Fibroblast of skin of left biceps (primary cell): Measurements from ENCODE around the gene TEK.
A peak's percentile ranks its signal among the peaks of the same experiment; 100 is the strongest.

Source experiments
- DNase-seq, 2 experiments: peaks; one replicate each; pipeline ENCODE4 v3.0.0-alpha.2; 2013; ENCODE audit warnings: low read depth in 2 of 2

Gene TEK

DNA sequence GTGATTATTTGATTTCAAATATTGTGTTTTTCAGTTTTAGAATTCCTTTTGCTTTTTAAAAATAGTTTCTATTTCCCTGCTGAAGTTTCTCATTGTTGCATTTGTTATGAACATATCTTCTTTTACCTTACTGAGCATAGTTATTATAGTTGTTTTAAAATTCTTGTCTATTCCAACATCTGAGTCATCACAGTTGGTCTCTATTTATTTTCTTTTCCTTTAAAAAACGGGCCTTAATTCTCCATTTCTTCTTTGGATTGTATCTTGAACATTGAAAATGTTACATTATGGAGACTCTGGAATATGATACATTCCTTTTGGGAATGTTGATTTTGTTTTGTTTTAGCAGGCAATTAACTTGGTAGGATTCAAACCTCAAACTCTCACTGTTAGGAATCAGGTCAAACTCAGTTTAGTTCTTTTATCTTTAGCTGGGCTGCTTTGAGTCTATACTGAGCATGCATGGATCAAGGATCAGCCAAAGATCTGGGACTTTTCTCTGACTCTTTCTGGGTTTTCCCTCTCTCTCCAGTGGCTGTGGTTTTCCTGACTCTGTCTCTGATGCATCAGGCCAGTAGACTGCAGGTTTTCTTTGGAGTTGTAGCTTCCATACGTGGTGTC, 70.3 kb downstream of the TEK start:
- no peak for DNase-seq

DNA sequence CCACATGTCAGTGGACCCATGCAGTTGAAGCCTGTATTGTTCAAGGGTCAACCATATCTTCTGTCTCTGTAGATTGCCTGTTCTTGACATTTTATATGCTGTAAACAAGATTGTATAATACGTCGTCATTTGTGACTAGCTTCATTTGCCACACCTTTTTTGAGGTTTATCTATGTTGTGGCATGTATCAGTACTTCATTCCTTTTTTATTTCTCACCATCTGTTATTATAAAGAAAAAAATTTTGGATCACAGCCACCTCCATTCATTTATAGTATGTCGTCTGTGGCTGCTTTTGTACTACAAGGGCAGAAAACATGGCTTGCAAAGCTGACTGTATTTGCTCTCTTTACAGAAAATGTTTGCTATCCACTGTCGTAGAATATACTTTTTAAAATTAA, 72.4 kb downstream of the TEK start:
- DNase-seq: peak; percentile 27 to 33

DNA sequence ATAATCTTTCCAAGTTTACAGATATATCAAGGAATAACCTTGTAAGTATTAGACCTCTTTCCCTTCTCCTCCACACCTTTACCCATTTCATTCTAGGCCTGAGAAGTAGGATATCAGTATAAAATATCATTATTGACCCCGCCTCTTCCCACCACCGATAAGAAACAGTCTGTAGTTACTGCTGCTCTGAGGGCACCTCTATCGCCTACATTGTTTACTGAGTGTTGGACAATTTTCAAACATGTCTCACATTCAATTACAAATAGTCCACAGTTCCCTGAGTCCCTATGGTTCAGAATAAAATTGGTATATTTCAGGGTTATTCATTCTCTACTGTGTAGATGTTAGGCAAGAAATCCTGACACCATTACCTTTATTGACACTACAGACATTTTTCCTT, 73.4 kb downstream of the TEK start:
- no peak for DNase-seq

DNA sequence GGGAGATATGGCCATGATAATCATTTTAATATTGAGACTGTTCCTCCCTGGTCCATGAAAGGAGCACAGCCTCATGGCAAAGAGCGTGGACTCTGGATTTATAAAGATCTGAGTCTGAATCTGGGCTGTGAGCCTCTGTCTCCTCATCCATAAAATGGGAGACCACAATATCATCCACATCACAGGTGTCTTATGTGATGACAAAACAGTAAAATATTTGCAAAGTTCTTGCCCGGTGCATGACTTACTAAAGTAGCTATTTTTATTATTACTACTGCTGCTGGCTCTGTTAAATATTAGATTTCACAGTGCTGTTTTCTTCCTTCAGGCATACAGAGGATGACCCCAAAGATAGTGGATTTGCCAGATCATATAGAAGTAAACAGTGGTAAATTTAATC, 74.1 kb downstream of the TEK start:
- no peak for DNase-seq

DNA sequence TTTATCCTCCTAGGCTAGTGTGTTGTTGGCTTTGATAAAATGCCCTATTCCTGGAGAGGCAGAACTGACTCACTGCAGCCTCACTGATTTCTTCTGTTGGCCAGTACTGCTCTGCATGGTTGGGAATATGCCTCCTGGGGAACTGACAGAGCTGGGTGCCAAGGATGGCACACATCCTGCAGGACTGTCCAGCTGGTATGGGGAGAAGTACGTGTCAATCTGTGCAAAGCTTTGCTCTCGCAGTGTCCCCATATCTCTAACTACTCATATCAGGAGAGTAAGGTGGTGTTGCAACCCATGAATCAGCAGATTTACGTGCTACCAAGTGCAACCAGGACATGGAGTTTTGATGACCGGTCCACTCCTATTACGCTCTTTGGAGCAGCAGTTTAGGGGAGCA, 74.7 kb downstream of the TEK start:
- DNase-seq: no peak

DNA sequence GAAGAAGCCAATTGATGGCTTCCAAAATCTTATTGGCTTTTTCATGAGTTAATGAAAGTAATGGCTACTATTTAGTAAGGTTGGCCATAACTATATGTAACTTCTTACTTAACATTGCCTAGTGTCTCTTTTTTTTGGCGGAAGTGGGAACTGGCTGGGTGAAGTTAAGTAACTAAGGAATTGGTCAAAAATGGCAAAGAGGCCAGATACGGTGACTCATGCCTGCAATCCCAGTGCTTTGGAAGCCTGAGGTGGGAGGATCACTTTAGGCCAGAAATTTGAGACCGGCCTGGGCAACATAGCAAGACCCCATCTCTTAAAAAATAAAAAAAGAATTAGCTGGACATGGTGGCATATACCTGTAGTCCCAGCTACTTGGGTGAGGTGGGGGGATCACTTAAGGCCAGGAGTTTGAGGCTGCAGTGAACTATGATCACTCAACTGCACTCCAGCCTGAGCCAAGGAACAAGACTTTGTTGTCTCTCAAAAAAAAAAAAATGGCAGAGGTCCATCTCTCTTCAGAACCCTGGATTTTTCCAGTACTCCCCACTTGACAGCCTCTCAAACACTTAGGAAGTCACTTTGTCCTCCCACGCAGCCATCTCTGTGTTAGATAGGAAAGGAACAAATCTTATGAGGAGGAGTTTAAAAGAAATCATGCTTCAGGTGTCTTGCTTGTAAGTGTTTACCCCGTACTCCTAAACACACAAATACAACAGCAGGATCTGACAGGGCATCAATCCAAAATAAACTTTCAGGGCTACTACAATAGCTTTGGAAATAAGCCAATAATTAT, 75.7 kb downstream of the TEK start:
- DNase-seq: no peak

DNA sequence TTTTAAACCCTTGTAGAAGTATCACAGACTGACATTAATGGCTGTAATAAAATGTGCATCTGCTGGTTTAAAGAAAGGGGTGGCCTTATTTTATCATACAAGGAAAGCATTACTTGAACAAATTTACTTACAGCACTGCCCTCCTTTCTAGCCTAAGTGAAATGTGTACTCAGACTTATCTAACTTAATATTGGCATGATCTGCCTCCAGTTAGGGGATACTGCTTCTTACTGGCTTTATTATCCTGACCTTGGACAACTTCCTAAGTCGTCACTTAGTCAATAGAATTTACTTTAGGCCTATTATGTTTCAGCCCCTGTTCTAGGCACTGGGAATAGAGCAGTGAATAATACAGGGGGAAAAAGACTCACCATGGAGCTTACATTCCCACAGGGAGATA, 79.4 kb downstream of the TEK start:
- no peak for DNase-seq

DNA sequence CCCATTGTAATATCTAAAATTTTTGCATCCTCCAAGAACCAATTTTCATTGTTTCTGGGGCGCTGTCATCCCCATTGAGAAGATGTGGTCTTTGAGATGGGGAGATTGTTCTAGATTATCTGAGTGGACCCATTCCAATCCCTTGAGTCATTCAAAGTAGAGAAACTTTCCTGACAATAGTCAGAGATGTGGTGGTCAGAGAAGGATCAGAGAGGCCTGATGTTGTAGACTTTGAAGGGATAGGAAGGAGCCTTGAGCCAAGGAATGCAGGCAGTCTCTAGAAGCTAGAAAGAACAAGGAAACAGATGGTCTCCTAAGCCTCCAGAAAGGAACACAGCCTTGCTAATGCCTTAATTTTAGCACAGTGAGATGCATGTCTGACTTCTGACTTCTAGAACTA, 80.4 kb downstream of the TEK start:
- DNase-seq: no peak

DNA sequence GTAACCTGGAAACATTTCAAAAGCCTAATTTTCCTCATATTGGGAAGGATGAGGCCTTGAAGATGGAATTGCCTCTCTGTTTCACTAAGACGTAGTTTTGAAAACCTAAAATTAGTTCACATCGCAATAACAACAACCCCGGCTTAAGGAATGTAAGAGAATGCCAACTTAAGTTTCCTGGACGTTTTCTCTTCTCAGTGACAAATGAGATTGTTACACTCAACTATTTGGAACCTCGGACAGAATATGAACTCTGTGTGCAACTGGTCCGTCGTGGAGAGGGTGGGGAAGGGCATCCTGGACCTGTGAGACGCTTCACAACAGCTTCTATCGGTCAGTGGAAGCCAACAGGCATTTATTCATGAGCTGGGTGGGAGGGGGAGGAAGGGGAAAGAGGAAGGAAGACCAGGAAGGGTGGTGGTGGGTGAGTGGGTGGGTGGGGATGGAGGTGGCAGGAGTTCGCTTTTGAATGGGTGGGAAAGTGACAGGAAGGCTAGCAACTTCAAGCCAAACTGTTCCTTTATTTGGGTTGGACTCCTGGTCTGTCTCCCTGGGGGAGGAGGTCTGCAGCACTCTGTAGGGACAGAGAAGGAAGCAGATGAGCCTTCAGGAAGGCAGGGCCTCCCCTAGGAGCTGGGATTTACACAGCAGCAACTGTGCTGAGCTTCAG, 83.4 kb downstream of the TEK start:
- DNase-seq: no peak

DNA sequence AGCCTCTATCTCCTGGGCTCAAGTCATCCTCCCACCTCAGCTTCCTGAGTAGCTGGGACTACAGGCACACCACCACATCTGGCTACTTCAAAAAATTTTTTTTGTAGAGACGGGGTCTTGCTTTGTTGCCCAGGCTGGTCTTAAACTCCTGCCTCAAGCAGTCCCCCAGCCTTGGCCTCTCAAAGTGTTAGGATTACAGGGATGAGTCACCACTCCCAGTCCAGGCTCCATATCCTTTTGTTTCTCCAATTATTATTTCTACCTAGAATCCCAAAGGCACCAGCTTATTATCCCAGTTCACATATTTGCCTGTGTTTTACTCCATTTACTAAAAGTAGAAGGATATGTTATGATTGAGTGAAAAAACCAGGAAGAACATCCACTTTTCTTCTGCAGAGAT, 84.9 kb downstream of the TEK start:
- DNase-seq: no peak

DNA sequence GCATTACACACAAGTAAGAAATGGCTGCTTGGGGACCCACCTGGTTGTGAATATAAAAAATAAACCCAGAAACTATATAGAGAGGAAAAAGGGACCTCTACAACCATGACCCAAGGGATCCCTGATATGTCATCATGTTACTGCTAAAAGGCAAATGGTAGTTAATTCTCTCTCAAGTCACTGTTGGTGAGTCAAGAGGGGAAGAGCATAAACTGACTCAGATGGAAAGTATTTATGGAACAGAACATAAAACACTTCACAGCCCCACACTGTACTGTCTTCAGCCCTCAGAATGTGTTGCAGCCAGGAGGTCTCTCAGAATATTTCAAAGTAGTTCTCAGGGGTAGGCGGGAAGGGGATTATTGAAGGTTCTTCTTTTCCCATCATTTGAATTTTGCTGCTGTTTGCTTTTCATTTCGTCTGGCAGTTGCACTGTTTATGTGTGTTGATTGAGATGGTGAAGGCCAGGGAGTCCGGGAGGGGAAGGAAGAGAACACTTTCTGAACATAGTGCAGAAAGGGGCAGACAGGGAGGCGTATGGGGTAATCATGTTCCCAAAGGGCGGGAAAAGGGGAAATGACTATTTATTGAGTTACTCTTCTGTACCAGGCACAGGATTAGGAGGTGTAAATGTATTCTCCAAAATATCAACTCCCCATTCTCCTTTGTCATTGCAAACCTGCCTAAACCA, 85.5 kb downstream of the TEK start:
- DNase-seq: peak; percentile 56 to 62

DNA sequence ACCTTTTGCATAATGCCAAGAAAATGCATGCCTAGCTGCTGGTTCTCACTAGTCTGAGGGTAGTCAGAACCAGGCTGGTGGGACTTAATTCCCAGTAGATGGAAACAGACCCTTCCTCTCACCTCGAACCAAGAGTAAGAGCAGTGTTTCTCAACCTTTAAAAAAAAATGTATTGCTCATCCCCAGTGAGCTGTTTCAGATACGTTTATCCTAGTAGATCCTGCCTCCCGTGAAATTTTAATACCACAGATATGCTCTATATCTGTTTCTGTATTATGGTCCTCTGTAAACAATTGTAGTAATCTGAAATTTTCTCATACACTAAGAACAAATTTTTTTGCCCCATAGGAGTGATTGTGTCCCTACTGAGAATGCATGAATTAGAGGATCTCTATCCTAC, 86.2 kb downstream of the TEK start:
- DNase-seq: no peak

DNA sequence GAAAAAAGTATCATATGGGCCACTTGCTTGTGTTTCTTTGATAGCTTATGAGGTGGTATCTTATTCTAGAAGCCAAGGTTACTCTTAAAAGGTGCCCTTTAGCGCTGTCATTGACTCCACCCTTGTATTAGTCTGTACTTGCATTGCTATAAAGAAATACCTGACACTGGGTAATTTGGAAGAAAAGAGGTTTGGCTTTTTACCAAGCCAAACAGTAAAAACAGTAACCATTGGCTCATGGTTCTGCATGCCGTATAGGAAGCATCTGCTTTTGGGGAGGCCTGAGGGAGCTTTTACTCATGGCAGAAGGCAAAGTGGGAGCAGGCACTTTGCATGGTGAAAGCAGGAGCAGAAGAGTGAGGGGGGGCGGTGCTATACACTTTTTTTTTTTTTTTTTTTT, 87.4 kb downstream of the TEK start:
- no peak for DNase-seq

DNA sequence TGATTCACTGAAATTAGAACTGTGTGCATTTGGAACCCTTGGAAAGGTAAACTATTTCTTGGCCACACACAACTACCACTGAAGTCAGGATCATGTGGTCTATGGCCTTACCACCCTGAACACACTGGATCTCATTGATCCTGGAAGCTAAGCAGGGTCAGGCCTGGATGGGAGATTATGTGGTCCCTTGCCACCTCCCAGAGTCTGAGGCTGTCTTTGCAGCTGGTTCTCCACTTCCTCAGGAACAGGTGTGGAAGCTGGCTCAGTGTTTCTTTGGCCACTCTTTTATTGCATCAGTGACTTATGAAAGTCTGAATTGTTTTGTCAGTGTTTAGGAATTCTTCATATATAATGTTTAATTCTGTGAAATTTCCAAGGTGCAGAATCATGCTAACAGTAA, 89.2 kb downstream of the TEK start:
- DNase-seq: no peak

DNA sequence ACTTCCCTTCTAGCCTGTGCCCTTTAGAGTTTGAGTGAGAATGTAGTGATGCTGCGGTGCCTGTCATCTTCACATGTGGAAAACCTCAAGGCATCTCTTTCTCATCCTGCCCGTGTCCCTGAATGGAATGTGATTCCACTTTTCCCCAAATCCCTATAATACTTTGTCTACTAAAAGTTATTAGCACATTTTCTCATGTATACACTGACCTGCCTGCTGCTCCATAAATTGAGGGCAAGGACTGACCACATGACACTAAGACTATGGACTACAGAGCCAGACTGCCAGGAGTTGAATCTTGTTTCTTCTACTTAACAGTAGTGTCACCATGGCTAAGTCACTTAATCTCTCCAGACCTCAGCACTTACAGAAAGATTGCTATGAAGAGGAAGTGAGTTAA, 93.0 kb downstream of the TEK start:
- DNase-seq: no peak

DNA sequence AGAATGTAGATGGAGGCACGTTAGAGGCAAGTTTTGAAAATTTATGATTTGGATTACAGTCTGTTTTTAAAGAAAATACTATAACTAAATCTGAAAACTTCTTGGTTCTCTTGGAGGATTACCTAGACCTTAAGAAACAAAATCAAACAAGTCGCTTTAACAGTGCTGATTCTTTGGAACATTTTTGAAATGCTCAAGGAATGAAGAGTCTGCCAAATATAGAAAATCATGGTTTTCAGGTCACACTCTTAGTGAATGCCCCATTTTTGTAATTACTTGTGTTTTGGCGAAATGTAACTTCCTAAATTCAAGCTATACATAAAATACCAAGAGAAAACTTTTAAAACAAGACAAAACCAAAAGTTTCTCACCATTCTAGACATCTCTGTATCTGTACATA, 94.8 kb downstream of the TEK start:
- no peak for DNase-seq

DNA sequence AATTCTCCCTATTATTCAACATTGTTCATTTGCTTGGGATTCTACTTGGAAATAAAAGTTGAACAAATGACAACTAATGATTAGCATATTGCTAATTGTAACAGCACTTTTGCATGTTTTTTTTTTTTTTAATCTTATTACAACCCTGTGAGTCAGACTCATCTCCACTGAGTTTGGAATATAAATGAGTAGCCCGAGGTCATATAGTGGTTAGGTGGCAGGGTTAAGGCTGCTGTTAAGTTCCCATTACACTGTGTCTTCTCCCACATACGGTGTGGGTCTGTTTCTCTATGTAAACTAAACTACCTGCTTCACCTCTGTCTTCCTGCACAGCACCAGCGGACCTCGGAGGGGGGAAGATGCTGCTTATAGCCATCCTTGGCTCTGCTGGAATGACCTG, 95.6 kb downstream of the TEK start:
- DNase-seq: no peak

DNA sequence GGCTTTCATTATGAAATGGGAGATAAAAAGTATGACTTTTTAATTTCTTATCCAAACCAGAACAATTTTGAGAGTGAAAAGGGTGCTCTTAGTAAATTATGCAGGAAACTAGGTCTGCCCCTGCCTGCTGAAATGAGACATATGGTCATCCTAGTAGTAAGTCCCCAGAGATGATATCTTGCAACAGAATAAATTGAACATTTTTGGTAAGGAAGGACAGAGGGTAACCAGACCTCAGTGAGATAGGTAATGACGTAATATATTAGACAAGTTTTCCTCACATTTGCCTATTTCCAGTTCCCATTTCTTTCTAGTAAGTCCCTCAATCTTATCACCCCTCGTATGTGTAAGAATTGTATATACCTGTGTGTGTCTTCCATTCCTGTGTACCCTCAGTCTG, 96.2 kb downstream of the TEK start:
- DNase-seq: no peak

DNA sequence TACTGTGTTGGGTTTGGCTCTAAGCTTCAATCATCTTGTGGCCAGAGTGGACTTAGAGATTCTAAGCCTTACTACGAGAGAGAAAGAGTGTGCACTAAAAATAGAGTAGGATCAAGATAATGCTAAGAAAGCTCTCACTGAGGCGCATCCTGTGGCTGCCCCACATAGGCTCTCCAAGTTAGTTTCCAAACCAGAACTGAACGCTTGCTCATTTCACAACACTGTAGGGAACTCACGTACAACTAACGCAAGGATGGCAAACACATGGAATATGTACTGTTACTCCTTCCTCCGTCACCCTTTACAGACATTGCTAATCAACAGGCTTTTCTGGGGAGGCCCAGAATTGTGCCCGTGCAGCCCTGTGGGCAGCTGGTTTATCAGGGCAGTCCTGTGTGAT, 97.0 kb downstream of the TEK start:
- DNase-seq: no peak

DNA sequence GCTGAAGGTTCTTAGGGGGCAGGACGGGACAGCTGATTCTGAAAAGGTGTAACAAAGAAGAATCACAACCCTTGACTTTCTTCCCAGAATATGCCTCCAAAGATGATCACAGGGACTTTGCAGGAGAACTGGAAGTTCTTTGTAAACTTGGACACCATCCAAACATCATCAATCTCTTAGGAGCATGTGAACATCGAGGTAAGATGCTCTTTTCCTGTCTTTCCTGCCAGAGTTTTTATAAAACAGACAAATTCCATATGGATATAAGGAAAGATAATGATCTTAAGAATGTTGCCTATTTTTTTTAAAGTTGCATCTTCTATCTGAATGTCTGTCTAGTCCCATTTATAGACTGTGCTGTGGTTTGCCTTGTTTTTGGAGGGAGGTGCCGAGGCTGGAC, 100.0 kb downstream of the TEK start:
- no peak for DNase-seq

DNA sequence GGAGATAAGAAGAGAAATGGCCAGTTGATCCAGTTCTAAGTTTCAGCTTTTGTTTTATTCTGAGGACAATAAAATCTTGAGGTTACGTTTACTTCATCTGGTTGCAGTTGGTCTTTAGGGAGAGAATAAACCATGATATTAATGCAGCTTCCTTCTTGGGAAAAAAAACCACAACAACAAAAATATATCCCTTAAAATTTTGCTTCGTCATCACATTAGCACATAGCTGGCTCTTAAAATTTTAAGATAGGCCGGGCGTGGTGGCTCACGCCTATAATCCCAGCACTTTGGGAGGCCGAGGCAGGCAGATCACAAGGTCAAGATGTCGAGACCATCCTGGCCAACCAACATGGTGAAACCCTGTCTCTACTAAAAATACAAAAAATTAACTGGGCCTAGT, 101.6 kb downstream of the TEK start:
- DNase-seq: no peak

DNA sequence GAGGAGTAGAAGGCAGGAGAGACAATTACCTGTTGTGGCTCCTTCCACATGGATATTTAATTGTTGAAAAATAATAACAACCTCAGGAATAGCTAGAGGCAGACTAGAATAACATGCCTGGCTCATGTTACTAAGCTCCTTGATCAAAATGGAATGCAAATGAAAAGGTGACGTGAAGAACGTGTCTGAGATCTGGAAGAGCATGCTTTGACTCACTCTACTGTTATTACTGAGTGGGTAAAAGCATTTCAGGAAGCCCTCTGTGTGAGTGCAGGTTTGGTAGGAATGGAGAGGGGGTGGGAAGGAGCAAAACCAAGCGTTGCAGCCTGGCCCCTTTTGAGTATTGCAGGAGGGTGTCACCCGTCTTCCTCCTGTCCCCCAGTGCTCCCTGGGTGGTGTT, 103.2 kb downstream of the TEK start:
- DNase-seq: no peak

DNA sequence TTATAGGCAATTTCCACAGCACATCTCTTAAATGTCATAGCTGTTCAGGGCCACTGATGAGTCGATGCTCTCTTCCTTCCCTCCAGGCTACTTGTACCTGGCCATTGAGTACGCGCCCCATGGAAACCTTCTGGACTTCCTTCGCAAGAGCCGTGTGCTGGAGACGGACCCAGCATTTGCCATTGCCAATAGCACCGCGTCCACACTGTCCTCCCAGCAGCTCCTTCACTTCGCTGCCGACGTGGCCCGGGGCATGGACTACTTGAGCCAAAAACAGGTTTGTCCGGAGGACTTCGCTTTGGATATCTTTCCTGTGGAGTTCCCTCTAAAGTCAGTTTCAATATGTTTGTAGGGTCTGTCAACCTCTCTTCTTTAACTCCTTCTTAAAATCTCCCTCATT, 103.6 kb downstream of the TEK start:
- no peak for DNase-seq
